K562 (cell line): ENCODE measurements around the gene NOXRED1. TPM values are rescaled to one million over a fixed set of nuclear protein-coding genes. Genes with fewer than 3 reads are reported as not detected.

ENCODE experiments used
- CBFA2T3 ChIP-seq: fragments of 450-650 bp; IDR thresholded peaks from 2 replicates; pipeline ENCODE4 v1.6.1; 2017
- CHCHD3 ChIP-seq: fragments of 250-450 bp; sonication (Bioruptor Pico); IDR thresholded peaks from 2 replicates; pipeline ENCODE4 v2.1.2; 2022; ENCODE audit warnings: mild to moderate bottlenecking
- CTBP1 ChIP-seq: fragments of 450-650 bp; IDR thresholded peaks from 2 replicates; pipeline ENCODE4 v1.6.1; 2016; ENCODE audit warnings: borderline replicate concordance
- MGA ChIP-seq: fragments of 450-650 bp; IDR thresholded peaks from 2 replicates; pipeline ENCODE4 v1.6.1; 2016; ENCODE audit warnings: mild to moderate bottlenecking, moderate library complexity
- NCOA1 ChIP-seq: fragments of 450-650 bp; IDR thresholded peaks from 2 replicates; pipeline ENCODE4 v1.6.1; 2016; ENCODE audit warnings: low read depth
- PBX2 ChIP-seq, 2 experiments: IDR thresholded peaks in 1 of 2; conservative IDR thresholded peaks in 1 of 2; 2 replicates each; pipeline ENCODE4 v1.6.1; 2016; ENCODE audit warnings: low read depth in 2 of 2, mild to moderate bottlenecking in 1 of 2, missing compliant biosample characterization in 1 of 2, missing genetic modification characterization in 1 of 2, moderate library complexity in 1 of 2
- RCOR1 ChIP-seq, 2 experiments: IDR thresholded peaks; 2 replicates each; pipeline ENCODE4 v1.6.1; 2012; ENCODE audit warnings: low read depth in 2 of 2, low read length in 2 of 2, borderline replicate concordance in 1 of 2, improper control_type of control experiment in 1 of 2
- SMARCA4 ChIP-seq: fragments of 450-650 bp; IDR thresholded peaks from 2 replicates; pipeline ENCODE4 v1.6.1; 2016
- ZKSCAN1 ChIP-seq: fragments of 150-350 bp; IDR thresholded peaks from 2 replicates; pipeline ENCODE4 v1.6.1; 2016; ENCODE audit warnings: low read depth, low read length
- ZNF655 ChIP-seq: fragments of 250-450 bp; sonication (Bioruptor Pico); IDR thresholded peaks from 2 replicates; pipeline ENCODE4 v1.5.0; 2021
- ZNF766 ChIP-seq: fragments of 200-800 bp; sonication (Bioruptor generic); conservative IDR thresholded peaks from 2 replicates; pipeline ENCODE4 v1.6.1; 2016; ENCODE audit warnings: missing genetic modification characterization, missing compliant biosample characterization
- ZNF830 ChIP-seq: fragments of 250-450 bp; sonication (Bioruptor Pico); IDR thresholded peaks from 2 replicates; pipeline ENCODE4 v1.5.0; 2021; ENCODE audit warnings: mild to moderate bottlenecking
- polyA plus RNA-seq, 8 experiments: library from polyadenylated mRNA; depleted of rRNA in 4 of 8; stranded (reverse) in 5 of 8; unstranded in 3 of 8; fragments of >200 nt; fragmentation: Nextera tagmentation in 2 of 8; fragmentation: Illumina TruSeq in 1 of 8; extraction: Ambion mirVana in 2 of 8; extraction: Trizol in 1 of 8; gene quantifications; 2 replicates each; pipeline versions ENCODE4 v1.2.1 to v1.2.3, GENCODE V29; 2011 to 2014; ENCODE audit warnings: inconsistent platforms in 1 of 8, missing spikeins in 1 of 8
- total RNA-seq, 7 experiments: library from RNA; depleted of rRNA in 6 of 7; stranded (reverse); fragments of >200 nt in 6 of 7; fragmentation: Illumina TruSeq in 2 of 7; extraction: Trizol in 2 of 7; gene quantifications; 2 replicates each; pipeline versions ENCODE4 v1.2.1 to v1.2.3, GENCODE V29; 2011 to 2021; ENCODE audit warnings: low replicate concordance in 1 of 7

The NOXRED1 gene
- total and polyA plus RNA-seq, 9 of the 15 experiments (the other 6 are each of a cell fraction or from before 2014, with no cell fraction given): 0.15 to 0.85 (median 0.30) TPM

GRCh38 chr14:77407158-77407557 is 16.2 kb downstream of the NOXRED1 start (continued):
- no peak for TF ChIP-seq ZNF655 (CRISPR knock-in tag)
- TF ChIP-seq ZNF766 (CRISPR knock-in tag): peak; percentile 35; the same call in 1 of the 2 replicates
- TF ChIP-seq NCOA1: no peak
- no peak for TF ChIP-seq CHCHD3 (CRISPR knock-in tag)
- TF ChIP-seq ZNF830 (CRISPR knock-in tag): no peak
- peak; percentile 12; the same call in 1 of the 2 replicates for TF ChIP-seq CTBP1
- peak; percentile 25 to 59; a peak in 2 of 4 replicates for TF ChIP-seq RCOR1 (IDR thresholded peaks at IDR 0.05; ENCODE audit: borderline replicate concordance in 1 of 2, low read depth in 2 of 2, low read length in 2 of 2)
- no peak for TF ChIP-seq PBX2 (CRISPR knock-in tag; IDR thresholded peaks at IDR 0.05; ENCODE audit: low read depth)
- TF ChIP-seq PBX2 (tag; conservative IDR thresholded peaks at IDR 0.05; ENCODE audit: low read depth): no peak
- peak; percentile 52; the same call in 1 of the 2 replicates for TF ChIP-seq SMARCA4
- peak; percentile 83 for TF ChIP-seq CBFA2T3
- no peak for TF ChIP-seq ZKSCAN1
- TF ChIP-seq MGA: no peak
